GM12873 (cell line): Measurements from ENCODE around the gene THADA.

Source experiments
- CTCF ChIP-seq: IDR thresholded peaks from 2 replicates; pipeline ENCODE4 v1.5.1; 2012; ENCODE audit warnings: low read depth, mild to moderate bottlenecking, moderate library complexity, low read length, control low read depth; ENCODE audit not compliant: insufficient read depth; ENCODE audit errors: missing control alignments

The THADA gene

DNA sequence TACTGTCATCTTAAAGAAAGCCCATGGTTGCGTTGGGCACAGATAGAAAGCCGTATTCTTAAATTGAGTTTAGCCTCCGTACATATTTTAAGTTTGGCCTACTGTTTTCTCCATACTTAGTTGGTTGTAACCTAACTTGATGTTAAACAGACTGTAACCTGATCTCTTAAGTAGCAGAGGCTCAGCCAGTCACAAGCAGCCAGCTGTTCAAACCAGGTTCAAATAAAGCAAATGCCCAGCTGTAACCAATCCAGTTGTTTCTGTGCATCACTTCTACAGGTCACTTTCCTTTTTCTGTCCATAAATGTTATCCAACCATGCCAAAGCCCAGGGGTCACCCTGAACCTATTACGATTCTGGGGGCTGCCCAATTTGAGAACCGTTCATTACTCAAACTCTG is 10.0 kb upstream of the THADA start:
- TF ChIP-seq CTCF, result no peak

DNA sequence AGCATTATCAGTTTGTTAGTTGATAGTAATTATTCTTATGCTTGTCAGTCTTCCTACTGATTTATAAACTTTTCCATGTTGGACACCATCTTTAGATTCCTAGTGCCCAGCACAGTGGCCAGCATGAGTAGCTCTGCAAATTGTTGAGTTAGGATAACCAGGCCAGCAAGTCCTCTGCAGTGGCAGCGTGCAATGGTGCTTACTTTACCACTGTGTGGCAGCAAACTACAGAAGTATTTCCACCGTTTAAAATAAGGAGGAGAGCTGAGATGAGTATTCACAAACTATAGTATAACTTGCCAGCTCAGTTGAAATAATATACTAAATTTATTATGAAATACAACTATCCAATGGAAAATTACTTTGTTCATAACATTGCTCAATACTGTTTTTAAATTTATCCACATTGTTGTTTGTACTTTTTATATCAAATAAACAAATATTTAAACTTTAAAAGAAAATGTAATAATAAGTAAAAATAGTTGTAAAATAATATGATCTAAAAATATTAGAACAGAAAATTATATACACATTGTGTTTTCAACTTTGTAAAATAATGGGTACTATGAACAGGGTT is 9.3 kb upstream of the THADA start:
- TF ChIP-seq CTCF, result peak; percentile 55

- TF ChIP-seq CTCF, result no peak
These were observed 8.8 kb upstream of the THADA start for GRCh38 chr2:43604674-43605073.

DNA sequence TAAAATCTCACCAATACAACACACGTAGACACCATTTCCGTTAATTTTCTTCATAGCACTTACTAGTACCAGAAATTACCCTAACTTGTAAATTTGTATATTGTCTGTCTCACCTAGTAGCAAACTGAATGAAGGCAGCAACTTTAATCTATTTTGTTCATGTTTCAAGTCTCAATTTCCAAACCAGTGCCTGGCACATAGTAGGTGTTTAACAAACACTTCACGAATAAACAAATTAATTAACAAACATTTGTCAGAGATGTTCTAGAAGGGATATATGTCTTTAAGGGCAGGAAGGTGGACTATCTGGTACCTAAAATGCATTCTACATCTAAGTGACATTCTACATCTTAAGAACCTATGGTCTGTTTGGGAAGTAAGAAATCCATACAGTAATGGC is 963 bp downstream of the THADA start:
- TF ChIP-seq CTCF, result no peak

DNA sequence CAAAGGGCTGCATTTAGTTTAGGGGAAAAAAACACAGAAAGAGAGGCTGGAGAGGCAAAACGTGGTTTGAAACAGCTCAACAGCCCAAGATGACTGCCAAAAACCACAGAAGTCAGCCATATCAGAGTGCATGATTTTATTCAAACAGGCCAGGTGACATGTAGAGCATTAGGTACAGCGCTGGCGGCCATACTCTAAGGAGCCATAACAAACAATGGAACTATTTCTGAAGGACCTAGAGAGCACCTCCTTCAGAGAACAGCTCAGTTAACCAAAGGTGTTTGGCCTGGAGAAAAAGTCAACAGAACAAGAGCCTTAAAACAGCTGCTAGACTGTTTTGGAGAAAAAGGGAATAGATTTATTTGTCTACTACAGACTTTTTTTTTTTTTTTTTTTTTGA is 2.6 kb downstream of the THADA start:
- no peak for TF ChIP-seq CTCF

DNA sequence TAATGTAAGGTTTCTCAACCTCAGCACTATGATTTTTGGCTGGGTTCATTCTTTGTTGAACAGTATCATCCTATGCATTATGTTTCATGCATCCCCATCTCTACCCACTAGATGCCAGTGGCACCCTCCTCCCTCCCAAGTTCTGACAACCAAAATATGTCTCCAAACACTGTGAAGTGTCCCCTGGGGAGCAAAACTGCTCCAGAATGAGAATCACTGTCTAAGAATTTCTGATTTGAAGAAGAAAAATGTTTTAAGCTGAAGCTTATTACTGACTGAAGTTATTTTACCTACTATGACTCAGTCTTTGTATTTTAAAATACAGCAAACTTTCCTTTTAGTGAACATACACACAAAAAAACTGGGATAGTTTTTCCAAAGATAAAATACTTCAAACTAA is 3.4 kb downstream of the THADA start:
- no peak for TF ChIP-seq CTCF

- no peak for TF ChIP-seq CTCF
These were observed 10.1 kb downstream of the THADA start for GRCh38 chr2:43585708-43586107.

DNA sequence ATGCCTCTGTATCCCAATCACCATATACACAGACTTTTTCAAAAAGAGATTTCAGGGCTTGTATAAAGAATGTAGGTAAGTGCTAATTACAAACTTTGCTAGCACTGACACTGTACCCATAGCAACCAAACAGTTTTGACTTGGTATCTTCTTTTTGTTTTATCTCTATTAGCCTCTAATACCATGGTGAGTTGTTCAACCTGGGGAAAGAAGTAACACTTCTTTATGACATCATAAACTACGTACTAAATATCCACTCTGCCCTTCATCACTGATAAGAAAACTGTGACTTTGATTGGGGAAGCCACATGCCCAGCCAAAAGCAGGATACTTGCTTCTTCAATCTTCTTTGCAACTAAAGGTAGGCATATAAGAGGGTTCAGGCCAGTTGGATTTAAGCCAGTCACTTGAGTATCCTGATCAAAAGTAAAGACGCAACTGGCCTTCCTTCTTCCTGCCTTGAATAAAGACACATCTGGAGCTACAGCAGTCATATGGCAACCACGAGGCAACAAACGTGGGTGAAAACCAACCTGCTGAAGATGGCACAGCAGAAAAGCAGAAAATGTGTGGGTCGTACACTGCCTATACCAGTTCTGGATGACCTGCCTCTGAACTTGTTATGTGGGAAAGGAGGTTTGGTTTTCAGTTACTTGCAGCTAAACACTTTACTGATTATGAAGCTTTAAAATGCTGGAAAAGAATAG is 16.4 kb downstream of the THADA start:
- no peak for TF ChIP-seq CTCF
